Activated T-cell treated with anti-CD3 and anti-CD28 coated beads, Interleukin-2, amount 50 U/mL, for 24 hours (primary cell): ENCODE data around the gene SPIN4.

Experiments used
- DNase-seq: peaks from one replicate; pipeline ENCODE4 v3.0.0-alpha.2; 2020
- H3K27ac Mint-ChIP-seq: 2 replicates; pipeline ENCODE4 v1.8.0; 2020; ENCODE audit warnings: mild to moderate bottlenecking, mixed read lengths
- H3K27me3 Mint-ChIP-seq: 2 replicates; pipeline ENCODE4 v1.8.0; 2020; ENCODE audit warnings: mixed read lengths
- H3K36me3 Mint-ChIP-seq: 2 replicates; pipeline ENCODE4 v1.8.0; 2020; ENCODE audit warnings: low read depth, mixed read lengths
- H3K4me1 Mint-ChIP-seq: 2 replicates; pipeline ENCODE4 v1.8.0; 2020; ENCODE audit warnings: low read depth, mixed read lengths
- H3K4me3 Mint-ChIP-seq: 2 replicates; pipeline ENCODE4 v1.8.0; 2020; ENCODE audit warnings: mild to moderate bottlenecking, moderate library complexity, mixed read lengths
- H3K9me3 Mint-ChIP-seq: 2 replicates; pipeline ENCODE4 v1.8.0; 2020; ENCODE audit warnings: mixed read lengths

SPIN4 gene

DNA sequence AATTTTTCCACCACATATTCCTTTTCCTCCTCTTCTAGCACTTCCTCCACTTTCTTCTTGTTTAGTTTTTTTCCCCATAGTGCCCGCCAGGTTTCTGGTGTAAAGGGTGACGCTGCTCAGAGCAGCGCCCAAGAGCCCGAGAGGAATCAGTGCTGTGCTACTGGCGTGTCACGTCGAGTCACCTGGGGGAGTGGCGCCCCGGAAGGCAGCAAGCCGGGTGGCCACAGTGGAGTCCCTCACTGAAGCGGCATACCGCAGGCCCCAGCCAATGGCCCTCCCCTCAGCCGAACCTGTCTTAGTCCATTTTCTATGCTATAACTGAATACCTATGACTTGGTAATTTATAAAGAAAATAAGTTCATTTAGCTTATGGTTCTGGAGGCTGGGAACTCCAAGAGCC lies 51.5 kb downstream of the SPIN4 start:
- peaks cover 12% of the 10 kb centered on the region for H3K9me3 Mint-ChIP-seq
- no peak for DNase-seq
- no peak overlapping the region for H3K4me3 Mint-ChIP-seq
- H3K27ac Mint-ChIP-seq, result no peak overlapping the region
- H3K27me3 Mint-ChIP-seq, result peaks cover 9% of the 10 kb centered on the region
- H3K4me1 Mint-ChIP-seq, result no peaks in the 10 kb centered on the region
- no peaks in the 10 kb centered on the region for H3K36me3 Mint-ChIP-seq
